HG03469 (cell line): ENCODE data around the gene TASL.
"Not testable (repeated sequence)": the region's sequence is repeated elsewhere in the genome, so short reads cannot be mapped to it uniquely, and the experiment has no call there.

Experiments used
- ATAC-seq: cut with Tn5 transposase; IDR thresholded peaks from one replicate; pipeline ENCODE4 v1.9.1; 2021; ENCODE audit warnings: mild to moderate bottlenecking, moderate library complexity, moderate number of reproducible peaks; ENCODE audit not compliant: unreplicated experiment

The TASL gene

GRCh38 chrX:30577362-30577991, at the start of gene TASL:
Gene TASL, minus strand, starts transcription at chrX:30577766. Its CDS starts 17,411 bp downstream, at chrX:30560355.
- peak; percentile 75 for ATAC-seq

GRCh38 chrX:30626402-30626801, 48.8 kb upstream of the TASL start:
- no peak for ATAC-seq

GRCh38 chrX:30622361-30622760, 44.8 kb upstream of the TASL start:
- ATAC-seq: no peak

GRCh38 chrX:30620980-30621618, 43.5 kb upstream of the TASL start:
- ATAC-seq: no peak

- ATAC-seq: no peak
Measured at GRCh38 chrX:30620125-30620524, 42.6 kb upstream of the TASL start.

GRCh38 chrX:30618160-30618765, 40.7 kb upstream of the TASL start:
- no peak for ATAC-seq

GRCh38 chrX:30615229-30615628, 37.7 kb upstream of the TASL start:
- no peak for ATAC-seq

GRCh38 chrX:30613721-30614120, 36.2 kb upstream of the TASL start:
- ATAC-seq: no peak

- ATAC-seq: no peak
Measured at GRCh38 chrX:30612250-30612655, 34.7 kb upstream of the TASL start.

GRCh38 chrX:30610026-30610425, 32.5 kb upstream of the TASL start:
- ATAC-seq: no peak

- no peak for ATAC-seq
Measured at GRCh38 chrX:30607155-30607554, 29.6 kb upstream of the TASL start.

GRCh38 chrX:30600269-30601176, 23.0 kb upstream of the TASL start:
- ATAC-seq: not testable (repeated sequence)

- peak; percentile 85 for ATAC-seq
Measured at GRCh38 chrX:30597216-30598012, 19.8 kb upstream of the TASL start.

GRCh38 chrX:30593440-30594200, 16.1 kb upstream of the TASL start:
- no peak for ATAC-seq

GRCh38 chrX:30592831-30593230, 15.3 kb upstream of the TASL start:
- no peak for ATAC-seq

- no peak for ATAC-seq
Measured at GRCh38 chrX:30590368-30590767, 12.8 kb upstream of the TASL start.

- peak; percentile 38 for ATAC-seq
Measured at GRCh38 chrX:30589146-30589888, 11.8 kb upstream of the TASL start.

GRCh38 chrX:30586516-30586915, 8.9 kb upstream of the TASL start:
- no peak for ATAC-seq

GRCh38 chrX:30582664-30583063, 5.1 kb upstream of the TASL start:
- ATAC-seq: no peak
